ENCODE measurements around the gene NUPR1. TPM values are rescaled to one million over a fixed set of nuclear protein-coding genes. Genes with fewer than 3 reads are reported as not detected.
"Not testable (repeated sequence)": the region's sequence is repeated elsewhere in the genome, so short reads cannot be mapped to it uniquely, and the experiment has no call there.

NUPR1 gene
- total RNA-seq, 1 donor from 2014 or later, result 3.8 TPM

DNA sequence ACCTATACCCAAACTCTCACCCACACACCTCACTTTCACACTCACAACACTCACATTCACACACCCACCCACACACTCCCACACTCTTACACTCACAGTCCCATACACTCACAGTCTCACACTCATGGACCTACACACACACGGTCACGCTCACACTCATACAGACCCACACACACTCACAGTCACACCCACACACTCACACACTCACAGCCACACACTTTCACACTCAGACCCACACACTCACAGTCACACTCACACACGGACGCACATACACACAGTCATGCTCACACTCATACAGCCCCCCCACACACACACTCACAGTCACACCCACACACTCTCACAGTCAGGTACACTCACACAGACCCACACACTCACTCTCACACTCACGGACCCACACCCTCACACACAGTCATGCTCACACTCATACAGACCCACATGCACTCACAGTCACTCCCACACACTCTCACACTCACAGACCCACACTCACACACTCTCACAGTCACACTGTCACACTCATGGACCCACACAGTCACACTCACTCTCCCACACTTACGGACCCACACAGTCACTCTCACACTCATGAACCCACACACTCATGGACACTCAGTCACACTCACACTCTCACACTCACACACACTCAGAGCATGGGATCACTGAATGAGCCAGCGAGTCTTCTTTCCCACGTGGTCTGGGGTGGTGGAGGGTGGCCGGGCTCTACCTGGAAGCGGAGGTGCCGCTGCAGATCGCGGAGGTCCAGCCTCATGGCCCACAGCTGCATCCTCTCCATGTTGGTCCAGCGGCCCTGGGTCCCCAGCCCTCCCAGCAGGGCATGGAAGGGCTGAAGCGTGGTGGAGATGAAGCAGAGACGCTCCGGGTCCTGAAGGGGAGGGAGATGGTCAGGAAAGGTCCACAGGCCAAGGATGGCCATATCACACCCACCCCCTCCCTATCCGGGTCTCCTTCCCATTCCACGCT, 37.2 kb downstream of the NUPR1 start:
- no peaks in the 10 kb centered on the region for H4K20me1 ChIP-seq (ENCODE audit: insufficient read depth, low read length)
- Mint-ChIP-seq H3K4me1 (ENCODE audit: low read depth, unreplicated experiment) (peaks cover 8% of the 10 kb centered on the region), H3K9me3 (ENCODE audit: unreplicated experiment) (no peaks in the 10 kb centered on the region), H3K4me3 (ENCODE audit: unreplicated experiment) (no peak overlapping the region), H3K27ac (ENCODE audit: unreplicated experiment) (no peak overlapping the region), H3K27me3 (ENCODE audit: low read depth, unreplicated experiment) (peaks cover 43% of the 10 kb centered on the region), H3K36me3 (ENCODE audit: low read depth, unreplicated experiment) (peaks cover 4% of the 10 kb centered on the region)
- DNase-seq (ENCODE audit: low read depth), result no peak
- peaks cover 7% of the 10 kb centered on the region for H3K27me3 ChIP-seq (ENCODE audit: insufficient read depth, low read length)
- no peak for TF ChIP-seq EZH2 (IDR thresholded peaks at IDR 0.05; ENCODE audit: insufficient read depth, low read length)
- TF ChIP-seq, protein P1, sequence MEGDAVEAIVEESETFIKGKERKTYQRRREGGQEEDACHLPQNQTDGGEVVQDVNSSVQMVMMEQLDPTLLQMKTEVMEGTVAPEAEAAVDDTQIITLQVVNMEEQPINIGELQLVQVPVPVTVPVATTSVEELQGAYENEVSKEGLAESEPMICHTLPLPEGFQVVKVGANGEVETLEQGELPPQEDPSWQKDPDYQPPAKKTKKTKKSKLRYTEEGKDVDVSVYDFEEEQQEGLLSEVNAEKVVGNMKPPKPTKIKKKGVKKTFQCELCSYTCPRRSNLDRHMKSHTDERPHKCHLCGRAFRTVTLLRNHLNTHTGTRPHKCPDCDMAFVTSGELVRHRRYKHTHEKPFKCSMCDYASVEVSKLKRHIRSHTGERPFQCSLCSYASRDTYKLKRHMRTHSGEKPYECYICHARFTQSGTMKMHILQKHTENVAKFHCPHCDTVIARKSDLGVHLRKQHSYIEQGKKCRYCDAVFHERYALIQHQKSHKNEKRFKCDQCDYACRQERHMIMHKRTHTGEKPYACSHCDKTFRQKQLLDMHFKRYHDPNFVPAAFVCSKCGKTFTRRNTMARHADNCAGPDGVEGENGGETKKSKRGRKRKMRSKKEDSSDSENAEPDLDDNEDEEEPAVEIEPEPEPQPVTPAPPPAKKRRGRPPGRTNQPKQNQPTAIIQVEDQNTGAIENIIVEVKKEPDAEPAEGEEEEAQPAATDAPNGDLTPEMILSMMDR (IDR thresholded peaks at IDR 0.05; ENCODE audit: insufficient read depth, low read depth, low read length), result no peak
- no peak for FAIRE-seq
- H3K36me3 ChIP-seq (ENCODE audit: insufficient read depth, low read length), result no peaks in the 10 kb centered on the region
- no peak overlapping the region for H3K27ac ChIP-seq (ENCODE audit: low read depth, low read length)
- no peaks in the 10 kb centered on the region for H3K4me1 ChIP-seq (ENCODE audit: insufficient read depth, low read length)
- H3K9ac ChIP-seq (ENCODE audit: low read length), result no peak overlapping the region
- no peaks in the 10 kb centered on the region for H3K79me2 ChIP-seq (ENCODE audit: insufficient read depth, low read length)
- no peaks in the 10 kb centered on the region for H3K9me3 ChIP-seq (ENCODE audit: insufficient read depth, low read depth, low read length)
- H2AFZ ChIP-seq (ENCODE audit: low read depth, low read length), result no peak overlapping the region
- no peak overlapping the region for H3K4me2 ChIP-seq (ENCODE audit: low read length)
- no peak overlapping the region for H3K4me3 ChIP-seq (ENCODE audit: insufficient read depth, low read depth, low read length)

DNA sequence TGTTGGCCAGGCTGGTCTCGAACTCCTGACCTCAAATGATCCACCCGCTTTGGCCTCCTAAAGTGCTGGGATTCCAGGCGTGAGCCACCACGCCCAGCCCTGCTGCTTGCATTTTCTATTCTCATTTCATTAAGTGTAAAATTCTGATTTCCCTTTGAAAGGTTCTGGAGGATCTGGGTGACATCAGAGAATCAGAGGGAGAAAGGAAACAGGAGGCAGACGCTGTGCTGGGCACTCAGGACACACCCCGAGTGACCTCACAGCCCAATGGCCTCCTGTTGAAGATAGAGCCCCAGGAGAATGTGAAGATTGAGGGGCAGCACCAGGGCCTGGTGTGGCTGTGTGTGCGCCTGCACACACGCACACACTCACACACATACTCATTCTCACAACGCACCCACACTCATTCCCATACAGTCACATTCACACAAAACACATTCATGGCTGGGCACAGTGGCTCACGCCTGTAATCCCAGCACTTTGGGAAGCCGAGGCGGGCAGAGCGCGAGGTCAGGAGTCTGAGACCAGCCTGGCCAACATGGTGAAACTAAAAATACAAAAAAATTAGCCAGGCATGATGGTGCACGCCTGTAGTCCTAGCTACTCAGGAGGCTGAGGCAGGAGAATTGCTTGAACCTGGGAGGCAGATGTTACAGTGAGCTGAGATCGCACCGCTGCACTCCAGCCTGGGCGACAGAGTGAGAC, 38.1 kb downstream of the NUPR1 start:
- not testable (repeated sequence) for H3K9me3 ChIP-seq (ENCODE audit: insufficient read depth, low read depth, low read length); H3K4me2 ChIP-seq (ENCODE audit: low read length); DNase-seq (ENCODE audit: low read depth); H3K27me3 ChIP-seq (ENCODE audit: insufficient read depth, low read length); H3K4me3 ChIP-seq (ENCODE audit: insufficient read depth, low read depth, low read length); H3K4me1 Mint-ChIP-seq (ENCODE audit: low read depth, unreplicated experiment); H4K20me1 ChIP-seq (ENCODE audit: insufficient read depth, low read length); H3K9ac ChIP-seq (ENCODE audit: low read length); H3K4me1 ChIP-seq (ENCODE audit: insufficient read depth, low read length); H2AFZ ChIP-seq (ENCODE audit: low read depth, low read length); H3K4me3 Mint-ChIP-seq (ENCODE audit: unreplicated experiment); FAIRE-seq; H3K9me3 Mint-ChIP-seq (ENCODE audit: unreplicated experiment); H3K27ac ChIP-seq (ENCODE audit: low read depth, low read length); H3K36me3 ChIP-seq (ENCODE audit: insufficient read depth, low read length); H3K36me3 Mint-ChIP-seq (ENCODE audit: low read depth, unreplicated experiment); H3K79me2 ChIP-seq (ENCODE audit: insufficient read depth, low read length)
- peak overlapping the region; percentile 75 for H3K27ac Mint-ChIP-seq (ENCODE audit: unreplicated experiment)
- H3K27me3 Mint-ChIP-seq (ENCODE audit: low read depth, unreplicated experiment), result peaks cover 41% of the 10 kb centered on the region

DNA sequence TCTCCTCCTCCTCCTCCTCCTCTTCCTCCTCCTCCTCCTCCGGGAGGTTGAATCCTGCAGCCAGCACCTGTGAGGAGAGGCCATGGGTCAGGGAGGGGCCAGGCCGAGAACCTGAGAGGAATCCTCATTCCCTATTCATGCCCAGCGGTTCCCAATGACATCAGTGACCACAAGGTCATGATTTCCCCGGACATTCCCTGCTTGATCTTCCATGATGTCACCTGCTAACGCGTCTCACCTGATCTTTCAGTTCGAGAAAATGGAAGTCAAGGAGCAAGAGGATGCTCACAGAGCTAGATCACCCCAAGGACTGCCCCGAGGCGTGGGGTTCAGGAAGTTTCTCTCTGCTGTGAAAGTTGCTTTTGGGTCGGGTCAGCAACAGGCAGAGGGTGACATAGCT, 38.9 kb downstream of the NUPR1 start:
- H3K36me3 ChIP-seq (ENCODE audit: insufficient read depth, low read length), result no peaks in the 10 kb centered on the region
- Mint-ChIP-seq H3K27ac (ENCODE audit: unreplicated experiment) (peak overlapping the region; percentile 75), H3K9me3 (ENCODE audit: unreplicated experiment) (no peaks in the 10 kb centered on the region), H3K4me1 (ENCODE audit: low read depth, unreplicated experiment) (peaks cover 8% of the 10 kb centered on the region), H3K4me3 (ENCODE audit: unreplicated experiment) (no peak overlapping the region), H3K27me3 (ENCODE audit: low read depth, unreplicated experiment) (peaks cover 44% of the 10 kb centered on the region), H3K36me3 (ENCODE audit: low read depth, unreplicated experiment) (no peaks in the 10 kb centered on the region)
- FAIRE-seq, result no peak
- no peak for TF ChIP-seq EZH2 (IDR thresholded peaks at IDR 0.05; ENCODE audit: insufficient read depth, low read length)
- TF ChIP-seq, protein P1 (IDR thresholded peaks at IDR 0.05; ENCODE audit: insufficient read depth, low read depth, low read length), result no peak
- H3K4me3 ChIP-seq (ENCODE audit: insufficient read depth, low read depth, low read length), result no peak overlapping the region
- no peak overlapping the region for H3K4me2 ChIP-seq (ENCODE audit: low read length)
- no peak overlapping the region for H3K27ac ChIP-seq (ENCODE audit: low read depth, low read length)
- H3K9ac ChIP-seq (ENCODE audit: low read length), result no peak overlapping the region
- H3K79me2 ChIP-seq (ENCODE audit: insufficient read depth, low read length), result no peaks in the 10 kb centered on the region
- no peak overlapping the region for H2AFZ ChIP-seq (ENCODE audit: low read depth, low read length)
- no peaks in the 10 kb centered on the region for H3K4me1 ChIP-seq (ENCODE audit: insufficient read depth, low read length)
- no peaks in the 10 kb centered on the region for H3K9me3 ChIP-seq (ENCODE audit: insufficient read depth, low read depth, low read length)
- no peaks in the 10 kb centered on the region for H4K20me1 ChIP-seq (ENCODE audit: insufficient read depth, low read length)
- DNase-seq (ENCODE audit: low read depth), result no peak
- H3K27me3 ChIP-seq (ENCODE audit: insufficient read depth, low read length), result peaks cover 3% of the 10 kb centered on the region
